NCI-H1694 (cell line): ENCODE measurements around the gene SLC30A1.

Experiments
- DNase-seq: peaks from one replicate; lab custom pipeline; 2025; lab: John Stamatoyannopoulos, UW

SLC30A1 gene

GRCh38 chr1:211524521-211524920, 54.4 kb downstream of the SLC30A1 start:
- no peak for DNase-seq

- no peak for DNase-seq
Measured at GRCh38 chr1:211522804-211523203, 56.2 kb downstream of the SLC30A1 start.
